ENCODE results near the gene CAMKK2.
"Not testable (repeated sequence)": the region's sequence is repeated elsewhere in the genome, so short reads cannot be mapped to it uniquely, and the experiment has no call there.

Gene CAMKK2

GRCh38 chr12:121278169-121279070, 18.1 kb downstream of the CAMKK2 start:
- no peak for DNase-seq

- no peak for DNase-seq
Measured at GRCh38 chr12:121277374-121277759, 19.1 kb downstream of the CAMKK2 start.

- no peak for DNase-seq
Measured at GRCh38 chr12:121274036-121274763, 22.3 kb downstream of the CAMKK2 start.

- DNase-seq, result no peak
Measured at GRCh38 chr12:121273364-121273896, 23.1 kb downstream of the CAMKK2 start.

- no peak for DNase-seq
Measured at GRCh38 chr12:121267822-121268221, 28.7 kb downstream of the CAMKK2 start.

- DNase-seq, result no peak
Measured at GRCh38 chr12:121264951-121265515, 31.5 kb downstream of the CAMKK2 start.

- no peak for DNase-seq
Measured at GRCh38 chr12:121264135-121264534, 32.4 kb downstream of the CAMKK2 start.

- no peak for DNase-seq
Measured at GRCh38 chr12:121263206-121263935, 33.1 kb downstream of the CAMKK2 start.

- no peak for DNase-seq
Measured at GRCh38 chr12:121261398-121261797, 35.1 kb downstream of the CAMKK2 start.

- DNase-seq, result no peak
Measured at GRCh38 chr12:121260091-121260490, 36.4 kb downstream of the CAMKK2 start.

GRCh38 chr12:121259074-121259473, 37.4 kb downstream of the CAMKK2 start:
- no peak for DNase-seq

GRCh38 chr12:121257704-121258449, 38.6 kb downstream of the CAMKK2 start:
- DNase-seq, result not testable (repeated sequence)

GRCh38 chr12:121255433-121255832, 41.1 kb downstream of the CAMKK2 start:
- DNase-seq, result no peak

GRCh38 chr12:121253638-121254335, 42.7 kb downstream of the CAMKK2 start:
- no peak for DNase-seq

- no peak for DNase-seq
Measured at GRCh38 chr12:121252712-121253345, 43.7 kb downstream of the CAMKK2 start.

GRCh38 chr12:121251838-121252237, 44.7 kb downstream of the CAMKK2 start:
- DNase-seq, result no peak

GRCh38 chr12:121250359-121250758, 46.1 kb downstream of the CAMKK2 start:
- DNase-seq, result no peak

- no peak for DNase-seq
Measured at GRCh38 chr12:121248622-121249021, 47.9 kb downstream of the CAMKK2 start.

- no peak for DNase-seq
Measured at GRCh38 chr12:121246893-121247557, 49.5 kb downstream of the CAMKK2 start.

GRCh38 chr12:121245951-121246350, 50.6 kb downstream of the CAMKK2 start:
- DNase-seq, result no peak

All from activated CD8-positive, alpha-beta memory T cell treated with anti-CD3 and anti-CD28 coated beads, Interleukin-2, amount 50 U/mL, for 48 hours (primary cell).